ENCODE data around the gene APBA1. TPM values are rescaled to one million over a fixed set of nuclear protein-coding genes. Genes with fewer than 3 reads are reported as not detected.

Gene APBA1
- total and polyA plus RNA-seq, 2 of the 4 experiments (the other 2 are of a cell fraction): 3.8 to 5.1 TPM

- no peak overlapping the region for H2BK15ac ChIP-seq (ENCODE audit: low read depth, low read length)
- H2BK120ac ChIP-seq (ENCODE audit: low read depth, low read length): no peak overlapping the region
- H3K36me3 ChIP-seq (ENCODE audit: control insufficient read depth, insufficient read depth, low read length): no peaks in the 10 kb centered on the region
- peaks cover 9% of the 10 kb centered on the region for H3K9me3 ChIP-seq (ENCODE audit: control insufficient read depth, insufficient read depth, low read length)
- TF ChIP-seq BHLHE40 (IDR thresholded peaks at IDR 0.05; ENCODE audit: low read depth, low read length) (no peak), MAZ (IDR thresholded peaks at IDR 0.05; ENCODE audit: borderline replicate concordance, low read depth, low read length) (no peak)
- no peak for DNase-seq
- no peak overlapping the region for H3K18ac ChIP-seq (ENCODE audit: low read depth, low read length)
- H3K4me1 ChIP-seq (ENCODE audit: control insufficient read depth, insufficient read depth, low read length): no peaks in the 10 kb centered on the region
- no peak overlapping the region for H2BK20ac ChIP-seq (ENCODE audit: low read depth, low read length)
- POLR2A ChIA-PET (ENCODE audit: unreplicated experiment): no interaction called here
- in situ Hi-C loops (cut with MboI; ENCODE audit: low sequenced_read_pairs) (no loop called here), intact Hi-C loops (cut with micrococcal nuclease) (no loop called here), dilution Hi-C loops (cut with HindIII; ENCODE audit: low sequenced_read_pairs, unreplicated experiment) (no loop called here)
- H3K9ac ChIP-seq (ENCODE audit: low read depth, low read length): no peak overlapping the region
- no peaks in the 10 kb centered on the region for H3K9me1 ChIP-seq (ENCODE audit: insufficient read depth, low read length)
- no peak overlapping the region for H3K27ac ChIP-seq (ENCODE audit: insufficient read depth, low read length)
- no CpG with 5 or more reads among the region's 2 CpGs for WGBS, 2 experiments (ENCODE audit: extremely low coverage in 2 of 2, insufficient read length in 1 of 2)
- H3K14ac ChIP-seq (replicated peaks; ENCODE audit: low read depth, low read length): no peak overlapping the region
- no peaks in the 10 kb centered on the region for H3K27me3 ChIP-seq (ENCODE audit: control insufficient read depth, insufficient read depth, low read length)
- H3K4ac ChIP-seq (ENCODE audit: low read depth, low read length): no peak overlapping the region
- no peak overlapping the region for H3K56ac ChIP-seq (ENCODE audit: extremely low read depth, insufficient read depth, low read length)
- H3K4me3 ChIP-seq (ENCODE audit: insufficient read depth, low read depth, low read length): no peak overlapping the region
- no peak overlapping the region for H3K23ac ChIP-seq (ENCODE audit: low read depth, low read length)
- no peak overlapping the region for H4K5ac ChIP-seq (ENCODE audit: low read depth, low read length)
- no peak overlapping the region for H2AK9ac ChIP-seq (replicated peaks; ENCODE audit: low read depth, low read length, poor library complexity)
- CTCF ChIA-PET: no interaction called here
- no peak overlapping the region for H2AFZ ChIP-seq (replicated peaks; ENCODE audit: low read length, poor library complexity)
- H2AK5ac ChIP-seq (ENCODE audit: low read depth, low read length): no peak overlapping the region
- BruUV-seq (replicated peaks): no TSS peak
- H4K91ac ChIP-seq (ENCODE audit: insufficient read depth, low read depth, low read length): no peak overlapping the region
- no peak overlapping the region for H2BK5ac ChIP-seq (ENCODE audit: low read depth, low read length, poor library complexity, severe bottlenecking)
- H4K20me1 ChIP-seq (ENCODE audit: insufficient read depth, low read length): no peaks in the 10 kb centered on the region
- no peak overlapping the region for H3K4me2 ChIP-seq (ENCODE audit: low read depth, low read length)
- H3K79me1 ChIP-seq (ENCODE audit: low read depth in 1 of 2, low read length in 2 of 2): no peaks in the 10 kb centered on the region
- no peak for ATAC-seq (ENCODE audit: low read depth)
- H4K8ac ChIP-seq (ENCODE audit: low read depth in 2 of 2, low read length in 2 of 2): no peak overlapping the region
Observed at GRCh38 chr9:69696802-69697201, 24.6 kb upstream of the APBA1 start.

Data from IMR-90 (cell line).